ENCODE measurements around the gene ALG11.
"Not testable (repeated sequence)": the region's sequence is repeated elsewhere in the genome, so short reads cannot be mapped to it uniquely, and the experiment has no call there.

- not testable (repeated sequence) for TF ChIP-seq CTCF, POLR2A, POLR2AphosphoS5, EP300 (IDR thresholded peaks at IDR 0.05)
Observed at GRCh38 chr13:51984904-51985303, 27.3 kb upstream of the ALG11 start.

All from suprapubic skin (tissue), 4 donors.